Measurements from ENCODE around the gene NINJ2. TPM values are rescaled to one million over a fixed set of nuclear protein-coding genes. Genes with fewer than 3 reads are reported as not detected.
A peak's percentile ranks its signal among the peaks of the same experiment; 100 is the strongest.
"Not testable (repeated sequence)": the region's sequence is repeated elsewhere in the genome, so short reads cannot be mapped to it uniquely, and the experiment has no call there.

NINJ2 gene
- total RNA-seq, 2 experiments from 2014 or later = 1.4 to 1.9 TPM

DNA sequence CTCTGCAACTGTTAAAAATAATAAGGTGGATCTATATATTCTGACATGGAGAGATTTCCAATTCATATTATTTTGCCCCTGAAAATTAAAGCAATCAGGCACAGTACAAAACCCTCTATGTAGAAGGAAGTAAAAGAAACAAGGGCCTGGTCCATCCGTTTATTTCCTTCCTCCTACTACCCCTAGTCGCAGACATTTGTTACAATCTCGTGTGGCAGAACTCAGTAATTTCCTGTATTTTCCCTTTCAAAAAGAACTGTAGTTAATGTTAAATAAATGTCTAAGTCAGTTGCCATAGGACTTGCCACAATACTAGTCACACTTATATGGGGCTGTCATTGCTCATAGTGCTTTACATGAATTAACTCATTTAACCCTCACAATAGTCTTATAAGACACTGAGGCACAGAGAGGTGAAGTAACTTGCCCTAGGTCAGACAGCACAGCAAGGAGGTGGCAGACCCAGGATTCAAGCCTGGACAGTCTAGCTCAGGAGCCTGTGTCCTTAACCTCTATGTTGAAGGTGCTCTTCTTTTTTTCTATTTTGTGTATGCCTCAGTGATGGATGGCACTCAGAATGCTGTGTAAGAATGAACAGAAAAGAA, 24.2 kb downstream of the NINJ2 start:
- Mint-ChIP-seq H3K9me3 (no peaks in the 10 kb centered on the region), H3K36me3 (no peaks in the 10 kb centered on the region), H3K27me3 (no peaks in the 10 kb centered on the region), H3K4me1 (peaks cover 43% of the 10 kb centered on the region), H3K4me3 (peak overlapping the region; percentile 22), H3K27ac (peak overlapping the region; percentile 74)
- no peak for DNase-seq

DNA sequence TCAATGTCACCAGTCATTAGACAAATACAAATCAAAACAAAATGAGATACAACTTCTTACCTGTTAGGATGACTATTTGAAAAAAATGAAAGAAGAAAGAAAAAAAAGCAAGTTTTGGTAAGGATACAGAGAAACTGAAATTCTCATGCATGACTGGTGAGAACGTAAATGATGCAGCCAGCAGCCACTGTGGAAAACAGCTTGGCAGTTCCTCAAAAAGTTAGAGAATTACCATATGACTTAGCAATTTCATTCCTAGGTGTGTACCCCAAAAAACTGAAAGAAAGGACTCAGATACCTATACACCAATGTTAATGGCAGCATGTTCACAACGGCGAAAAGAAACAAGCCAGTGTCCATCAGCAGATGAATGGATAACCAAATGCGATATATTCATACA, 26.6 kb downstream of the NINJ2 start:
- DNase-seq = no peak
- H3K27me3 Mint-ChIP-seq = no peaks in the 10 kb centered on the region
- H3K4me3 Mint-ChIP-seq = no peak overlapping the region
- no peak overlapping the region for H3K27ac Mint-ChIP-seq
- no peaks in the 10 kb centered on the region for H3K9me3 Mint-ChIP-seq
- peaks cover 43% of the 10 kb centered on the region for H3K4me1 Mint-ChIP-seq
- H3K36me3 Mint-ChIP-seq = no peaks in the 10 kb centered on the region

GRCh38 chr12:633731-634130, 29.5 kb downstream of the NINJ2 start:
- Mint-ChIP-seq H3K4me3 (no peak overlapping the region), H3K4me1 (peaks cover 28% of the 10 kb centered on the region), H3K27me3 (no peaks in the 10 kb centered on the region), H3K36me3 (no peaks in the 10 kb centered on the region), H3K9me3 (no peaks in the 10 kb centered on the region), H3K27ac (no peak overlapping the region)
- DNase-seq = no peak

DNA sequence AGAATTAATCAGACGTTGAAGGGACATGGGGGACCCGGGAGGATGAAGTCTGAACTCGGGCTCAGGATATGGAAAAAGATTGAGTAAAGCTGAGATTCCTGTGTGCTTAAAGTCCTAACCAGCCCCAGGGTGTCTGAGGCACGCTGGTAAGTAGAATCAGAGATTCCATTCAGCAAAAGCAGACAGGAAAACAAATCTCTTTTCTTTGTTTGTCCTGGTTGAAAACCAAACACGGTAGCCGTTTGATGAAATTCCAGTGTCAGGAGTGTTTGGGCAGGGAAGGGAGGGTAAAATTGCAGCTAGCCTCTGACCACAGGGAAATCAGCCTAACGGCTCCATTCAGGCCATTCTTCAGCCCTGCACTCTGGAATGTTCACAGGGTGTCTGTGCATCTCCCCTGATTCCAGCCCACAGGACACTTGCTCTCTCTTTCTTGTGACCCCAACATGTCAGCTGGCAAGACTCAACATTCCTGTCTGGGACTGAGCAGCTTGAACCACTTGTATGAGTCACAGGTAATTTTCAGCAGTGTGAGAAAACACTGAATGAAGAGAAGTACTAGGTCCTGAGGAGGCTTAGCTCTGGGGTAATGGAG, 31.0 kb downstream of the NINJ2 start:
- Mint-ChIP-seq H3K9me3 (no peaks in the 10 kb centered on the region), H3K27me3 (no peaks in the 10 kb centered on the region), H3K27ac (no peak overlapping the region), H3K36me3 (no peaks in the 10 kb centered on the region), H3K4me1 (peaks cover 24% of the 10 kb centered on the region), H3K4me3 (no peak overlapping the region)
- no peak for DNase-seq

GRCh38 chr12:630656-631632, 32.3 kb downstream of the NINJ2 start:
- Mint-ChIP-seq H3K27ac (no peak overlapping the region), H3K27me3 (no peaks in the 10 kb centered on the region), H3K36me3 (no peaks in the 10 kb centered on the region), H3K4me3 (no peak overlapping the region), H3K4me1 (peaks cover 20% of the 10 kb centered on the region), H3K9me3 (no peaks in the 10 kb centered on the region)
- DNase-seq = no peak

- DNase-seq, H3K27me3 Mint-ChIP-seq, H3K9me3 Mint-ChIP-seq, H3K27ac Mint-ChIP-seq, H3K4me3 Mint-ChIP-seq, H3K36me3 Mint-ChIP-seq: not testable (repeated sequence)
- H3K4me1 Mint-ChIP-seq = peaks cover 22% of the 10 kb centered on the region
Observed at GRCh38 chr12:628742-629078, 34.5 kb downstream of the NINJ2 start.

- H3K27me3 Mint-ChIP-seq = no peaks in the 10 kb centered on the region
- H3K4me3 Mint-ChIP-seq = no peak overlapping the region
Observed at GRCh38 chr12:627863-628741, 35.1 kb downstream of the NINJ2 start.

DNA sequence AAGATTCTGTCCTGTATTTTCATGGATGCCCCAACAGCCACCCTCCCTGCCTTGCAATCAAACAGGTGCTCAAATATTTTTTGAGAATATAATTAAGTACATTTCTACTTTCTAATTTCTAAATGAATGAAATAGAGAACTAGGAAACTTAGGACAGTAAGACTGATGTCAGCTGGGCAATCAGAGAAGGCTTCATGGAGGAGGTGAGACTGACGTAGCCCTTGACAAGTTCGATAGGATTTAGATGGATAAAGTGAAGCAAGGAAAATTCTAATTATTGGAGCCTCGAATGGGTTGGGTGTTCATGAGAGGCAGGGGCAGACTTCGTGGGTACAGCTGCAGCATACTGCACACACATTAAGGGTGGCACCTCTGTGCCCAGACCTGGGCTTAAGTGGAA, 36.0 kb downstream of the NINJ2 start:
- Mint-ChIP-seq H3K4me3 (no peak overlapping the region), H3K36me3 (no peaks in the 10 kb centered on the region), H3K27ac (no peak overlapping the region), H3K9me3 (no peaks in the 10 kb centered on the region), H3K4me1 (peaks cover 28% of the 10 kb centered on the region), H3K27me3 (no peaks in the 10 kb centered on the region)
- no peak for DNase-seq

More at GRCh38 chr12:627863-628741, 35.1 kb downstream of the NINJ2 start:
- H3K4me1 Mint-ChIP-seq = peaks cover 26% of the 10 kb centered on the region
- no peaks in the 10 kb centered on the region for H3K9me3 Mint-ChIP-seq
- no peaks in the 10 kb centered on the region for H3K36me3 Mint-ChIP-seq
- H3K27ac Mint-ChIP-seq = no peak overlapping the region
- DNase-seq = no peak

- no peaks in the 10 kb centered on the region for H3K9me3 Mint-ChIP-seq
- no peaks in the 10 kb centered on the region for H3K36me3 Mint-ChIP-seq
- H3K4me3 Mint-ChIP-seq = no peak overlapping the region
- peaks cover 20% of the 10 kb centered on the region for H3K4me1 Mint-ChIP-seq
- no peaks in the 10 kb centered on the region for H3K27me3 Mint-ChIP-seq
- no peak overlapping the region for H3K27ac Mint-ChIP-seq
- DNase-seq = no peak
Observed at GRCh38 chr12:625998-626397, 37.2 kb downstream of the NINJ2 start.

- H3K27ac Mint-ChIP-seq = no peak overlapping the region
- H3K9me3 Mint-ChIP-seq = no peaks in the 10 kb centered on the region
- no peaks in the 10 kb centered on the region for H3K27me3 Mint-ChIP-seq
- H3K4me1 Mint-ChIP-seq = peaks cover 30% of the 10 kb centered on the region
- no peak for DNase-seq
- no peak overlapping the region for H3K4me3 Mint-ChIP-seq
- H3K36me3 Mint-ChIP-seq = no peaks in the 10 kb centered on the region
Observed at GRCh38 chr12:623865-624372, 39.3 kb downstream of the NINJ2 start.

DNA sequence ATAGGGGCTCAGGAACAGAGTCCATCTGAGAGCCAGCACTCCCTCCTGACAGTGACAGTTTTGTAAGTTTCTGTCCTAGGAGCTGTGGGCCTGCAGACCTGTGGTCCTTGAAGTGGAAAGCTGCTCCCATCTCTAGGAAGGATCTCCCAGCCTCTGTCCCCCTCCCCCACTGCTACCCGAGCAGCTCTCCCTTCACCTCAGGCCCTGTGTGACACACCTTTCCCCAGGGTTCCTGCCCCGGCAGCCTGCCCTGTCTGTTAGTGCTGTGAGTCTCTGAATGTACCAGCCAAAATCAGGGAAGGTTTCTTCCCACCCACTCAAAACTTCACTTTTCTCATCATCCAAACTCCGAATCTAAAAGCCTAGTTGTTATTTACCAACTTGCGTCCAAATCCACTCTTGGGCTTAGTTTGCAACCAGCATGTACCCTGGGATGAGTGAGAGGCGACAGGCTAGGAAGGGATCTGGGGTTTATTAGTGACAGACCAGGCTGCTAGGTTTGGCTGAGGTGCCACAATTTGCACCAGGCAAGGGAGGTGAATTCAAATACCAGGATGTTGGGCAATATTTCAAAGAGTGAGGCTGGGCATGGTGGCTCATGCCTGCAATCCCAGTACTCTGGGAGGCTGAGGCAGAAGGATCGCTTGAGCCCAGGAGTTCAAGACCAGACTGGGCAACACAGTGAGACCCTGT, 39.9 kb downstream of the NINJ2 start:
- Mint-ChIP-seq H3K27ac (no peak overlapping the region), H3K27me3 (no peaks in the 10 kb centered on the region), H3K36me3 (no peaks in the 10 kb centered on the region), H3K4me1 (peaks cover 32% of the 10 kb centered on the region), H3K9me3 (no peaks in the 10 kb centered on the region), H3K4me3 (no peak overlapping the region)
- no peak for DNase-seq

GRCh38 chr12:622416-622815, 40.8 kb downstream of the NINJ2 start:
- H3K27me3 Mint-ChIP-seq = no peaks in the 10 kb centered on the region
- DNase-seq = no peak
- peaks cover 32% of the 10 kb centered on the region for H3K4me1 Mint-ChIP-seq
- H3K9me3 Mint-ChIP-seq = no peaks in the 10 kb centered on the region
- no peaks in the 10 kb centered on the region for H3K36me3 Mint-ChIP-seq
- H3K27ac Mint-ChIP-seq = peak overlapping the region; percentile 87
- no peak overlapping the region for H3K4me3 Mint-ChIP-seq

GRCh38 chr12:619346-619745, 43.9 kb downstream of the NINJ2 start:
- H3K9me3 Mint-ChIP-seq = no peaks in the 10 kb centered on the region
- H3K27me3 Mint-ChIP-seq = no peaks in the 10 kb centered on the region
- no peak overlapping the region for H3K4me3 Mint-ChIP-seq
- no peaks in the 10 kb centered on the region for H3K36me3 Mint-ChIP-seq
- no peak overlapping the region for H3K27ac Mint-ChIP-seq
- no peak for DNase-seq
- H3K4me1 Mint-ChIP-seq = peaks cover 40% of the 10 kb centered on the region

GRCh38 chr12:618605-619004, 44.6 kb downstream of the NINJ2 start:
- H3K27me3 Mint-ChIP-seq = no peaks in the 10 kb centered on the region
- peaks cover 38% of the 10 kb centered on the region for H3K4me1 Mint-ChIP-seq
- H3K36me3 Mint-ChIP-seq = no peaks in the 10 kb centered on the region
- DNase-seq = no peak
- H3K27ac Mint-ChIP-seq = no peak overlapping the region
- no peak overlapping the region for H3K4me3 Mint-ChIP-seq
- H3K9me3 Mint-ChIP-seq = no peaks in the 10 kb centered on the region

All from activated naive CD8-positive, alpha-beta T cell treated with anti-CD3 and anti-CD28 coated beads for 36 hours (primary cell).